Fibroblast of skin of back (primary cell): ENCODE results near the gene TRAPPC3L.

Source experiments
- DNase-seq: peaks from one replicate; pipeline ENCODE4 v3.0.0-alpha.2; 2013

TRAPPC3L gene

DNA sequence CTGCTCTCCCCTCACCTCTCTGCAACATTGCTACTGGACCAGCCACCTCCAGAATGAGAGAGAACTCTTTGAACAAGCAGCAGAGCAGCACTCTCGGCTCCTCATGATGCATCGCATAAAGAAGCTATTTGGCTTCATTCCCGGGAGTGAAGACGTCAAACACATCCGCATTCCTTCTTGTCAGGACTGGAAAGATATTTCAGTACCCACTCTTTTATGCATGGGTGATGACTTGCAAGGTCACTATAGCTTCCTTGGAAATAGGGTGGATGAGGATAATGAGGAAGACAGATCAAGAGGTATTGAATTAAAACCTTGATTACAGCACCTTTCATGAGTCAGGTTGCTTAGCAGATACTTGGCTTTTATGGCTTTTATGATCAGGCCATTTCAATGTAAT, 12.4 kb upstream of the TRAPPC3L start:
- peak; percentile 97 for DNase-seq

DNA sequence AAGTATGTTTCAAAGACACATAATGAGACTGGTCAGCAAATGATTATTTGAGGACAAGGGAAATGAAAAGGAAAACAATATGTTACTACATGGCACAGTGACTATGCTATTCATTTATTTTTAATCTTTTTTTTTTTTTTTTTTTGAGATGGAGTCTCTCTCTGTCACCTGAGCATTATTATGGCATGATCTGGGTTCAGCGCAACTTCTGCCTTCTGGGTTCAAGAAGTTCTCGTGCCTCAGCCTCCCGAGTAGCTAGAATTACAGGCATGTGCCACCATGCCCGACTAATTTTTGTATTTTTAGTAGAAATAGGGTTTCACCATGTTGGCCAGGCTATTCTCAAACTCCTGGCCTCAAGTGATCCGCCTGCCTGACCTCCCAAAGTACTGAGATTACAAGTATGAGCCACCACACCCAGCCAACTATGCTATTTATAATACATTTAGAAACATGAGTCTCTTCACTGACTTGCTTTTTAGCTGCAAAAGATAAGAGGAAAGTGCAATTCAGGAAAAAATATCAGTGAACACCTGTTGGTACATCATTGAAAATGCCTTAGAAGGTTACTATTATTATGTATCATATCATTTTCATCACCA, 11.4 kb upstream of the TRAPPC3L start:
- DNase-seq, result no peak

DNA sequence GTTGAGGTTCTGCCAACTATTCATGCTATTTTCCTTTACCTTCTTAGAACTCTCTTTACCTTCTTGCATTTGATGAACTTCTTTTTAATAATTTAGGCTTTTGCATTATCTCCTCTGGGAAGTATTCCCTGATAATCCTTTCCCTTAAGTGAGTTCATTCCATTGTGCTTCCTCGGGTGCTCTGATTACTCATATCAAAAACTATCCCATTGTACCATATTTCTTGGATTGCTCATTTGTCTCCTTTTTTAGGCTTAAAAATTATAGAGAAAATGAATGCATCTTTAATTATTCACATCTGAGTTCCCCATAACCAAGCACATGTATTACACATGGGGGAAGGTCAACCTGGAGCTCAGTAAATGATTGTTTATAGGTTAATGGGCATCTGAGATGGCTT, 10.6 kb upstream of the TRAPPC3L start:
- DNase-seq, result peak; percentile 88

DNA sequence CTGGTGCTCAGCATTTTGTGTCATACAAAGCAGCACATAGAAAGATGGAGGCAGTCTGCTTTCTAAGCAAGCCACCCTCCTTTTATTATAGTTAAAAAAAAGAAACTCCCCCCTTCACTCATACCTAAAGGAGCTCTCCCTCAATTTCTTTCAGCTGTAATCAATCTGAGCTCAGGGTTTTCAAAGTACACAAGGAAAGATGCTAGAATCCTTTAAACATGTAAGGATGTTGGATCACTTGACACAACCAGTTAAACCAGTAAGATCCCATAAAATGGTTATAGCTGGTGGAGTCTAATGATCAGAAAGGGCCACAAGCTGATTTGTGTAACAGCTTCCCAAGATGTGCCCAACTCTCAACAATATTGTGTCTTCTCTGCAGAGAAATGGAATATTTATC, 8.0 kb upstream of the TRAPPC3L start, which contains the start of gene CALHM4:
CALHM4 (plus strand) TSS at position 301 of the 400 bp plus-strand sequence; CDS start at position 344, 43 bp downstream.
- no peak for DNase-seq

DNA sequence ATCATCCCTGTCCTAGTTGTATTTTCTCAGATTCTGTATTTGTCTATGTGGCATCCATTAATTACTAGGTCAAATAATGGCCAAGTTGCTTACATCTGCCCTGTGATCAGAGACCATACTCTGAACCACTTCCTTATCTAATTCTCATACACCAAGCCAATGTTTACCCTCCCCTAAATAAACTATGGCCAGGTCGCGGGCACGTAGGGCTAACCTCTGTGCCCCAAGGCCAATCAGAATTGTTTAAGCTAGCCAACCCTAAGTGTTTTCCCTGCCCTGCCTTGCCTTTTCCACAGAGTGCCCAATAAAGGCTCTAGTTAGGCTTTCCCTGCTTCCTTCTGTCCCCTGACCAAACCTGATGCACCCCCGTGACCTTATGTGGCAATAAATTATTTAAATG, 5.3 kb upstream of the TRAPPC3L start:
- no peak for DNase-seq

DNA sequence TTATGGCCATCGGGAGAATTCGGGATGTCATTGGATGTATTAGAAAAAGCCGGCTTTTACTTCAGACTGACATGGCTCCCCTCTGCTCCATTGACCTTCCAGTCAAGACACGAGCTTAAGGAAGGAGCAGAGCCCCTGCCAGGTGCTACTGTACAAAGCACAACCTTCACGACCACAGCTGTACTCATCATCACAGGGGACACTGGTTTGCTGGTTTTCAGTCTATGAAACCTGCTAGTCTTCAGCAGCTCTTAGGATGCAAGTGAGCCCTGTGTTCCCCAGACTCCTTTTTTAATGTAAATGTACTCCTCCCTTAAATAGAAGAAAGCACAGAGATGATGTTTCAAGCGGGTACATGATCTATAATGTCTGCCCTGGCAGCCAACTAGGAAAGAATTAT, 1.9 kb upstream of the TRAPPC3L start:
- no peak for DNase-seq

DNA sequence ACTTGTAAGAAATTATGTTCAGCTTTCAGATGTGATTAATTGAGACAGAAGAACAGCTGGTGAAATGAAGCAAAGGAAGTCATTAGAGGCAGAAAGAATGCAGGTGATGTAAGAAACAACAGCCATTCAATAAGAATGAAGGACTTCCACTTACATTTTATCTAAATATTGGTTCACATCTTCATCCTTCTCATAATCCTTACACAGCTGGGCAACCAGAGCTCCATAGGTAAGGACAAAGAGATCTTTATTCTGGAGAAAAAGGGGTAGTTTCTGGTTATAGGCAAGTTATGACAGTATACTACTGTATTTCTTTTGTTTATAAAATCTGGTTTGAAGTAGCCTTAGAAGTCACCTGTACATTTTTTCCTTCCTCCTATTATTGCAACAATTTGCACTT, 2.3 kb downstream of the TRAPPC3L start:
- DNase-seq, result no peak

DNA sequence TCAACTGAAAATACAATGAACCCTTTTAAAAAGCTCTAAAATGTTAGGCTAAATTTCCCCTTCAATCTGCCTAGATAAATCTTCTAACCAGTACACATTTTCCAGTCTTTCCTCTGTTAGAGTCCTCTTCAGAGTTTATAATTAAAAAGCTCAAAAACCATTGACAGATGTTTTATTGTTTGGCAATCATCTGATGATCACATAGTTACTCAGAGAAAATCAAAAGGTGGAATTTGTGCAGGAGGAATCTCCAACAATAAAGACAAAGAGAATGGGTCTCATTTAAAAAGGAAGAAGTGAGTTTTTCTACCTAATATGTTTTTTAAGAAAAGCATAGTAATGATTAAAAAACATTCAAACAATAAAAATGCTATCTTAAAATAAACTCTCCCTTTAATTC, 3.1 kb downstream of the TRAPPC3L start:
- DNase-seq, result no peak

DNA sequence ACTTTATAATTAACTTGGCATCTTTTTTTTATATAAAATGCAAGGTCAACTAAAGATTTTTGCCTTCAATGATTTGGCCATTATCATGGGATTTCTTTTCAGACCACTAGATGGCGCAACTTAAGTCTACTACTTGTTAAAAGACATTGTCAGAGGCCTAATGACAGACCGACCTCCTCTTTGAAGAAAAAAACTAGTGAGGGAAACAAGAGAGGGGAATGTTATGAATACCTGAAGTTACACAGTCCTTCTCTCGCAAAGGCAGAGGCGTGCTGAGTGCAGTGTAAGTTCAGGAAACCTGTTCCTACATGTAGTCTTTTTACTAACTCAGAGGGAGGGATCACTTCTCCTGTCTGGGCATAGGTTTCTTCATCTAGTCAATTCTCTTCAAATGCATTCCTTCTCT, 9.3 kb downstream of the TRAPPC3L start:
- DNase-seq, result peak; percentile 72

DNA sequence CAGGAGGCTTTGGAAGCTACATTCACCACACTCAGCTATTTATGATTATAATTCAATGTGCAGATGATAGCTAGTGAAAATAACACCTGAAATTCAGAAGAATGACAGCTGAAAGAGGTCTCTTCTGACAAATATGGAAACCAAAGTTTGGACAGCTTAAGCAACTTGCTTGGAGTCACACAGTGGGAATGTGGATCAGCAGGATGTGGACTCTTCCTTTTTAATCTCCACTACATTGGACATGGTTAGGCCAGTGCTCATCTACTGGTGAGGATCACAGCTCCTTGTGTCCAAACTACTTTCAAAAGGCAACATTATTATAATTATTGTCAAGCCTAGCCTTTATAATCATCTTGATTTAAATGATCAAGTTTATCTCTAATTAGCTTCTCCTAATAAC, 10.4 kb downstream of the TRAPPC3L start:
- DNase-seq, result peak; percentile 30

DNA sequence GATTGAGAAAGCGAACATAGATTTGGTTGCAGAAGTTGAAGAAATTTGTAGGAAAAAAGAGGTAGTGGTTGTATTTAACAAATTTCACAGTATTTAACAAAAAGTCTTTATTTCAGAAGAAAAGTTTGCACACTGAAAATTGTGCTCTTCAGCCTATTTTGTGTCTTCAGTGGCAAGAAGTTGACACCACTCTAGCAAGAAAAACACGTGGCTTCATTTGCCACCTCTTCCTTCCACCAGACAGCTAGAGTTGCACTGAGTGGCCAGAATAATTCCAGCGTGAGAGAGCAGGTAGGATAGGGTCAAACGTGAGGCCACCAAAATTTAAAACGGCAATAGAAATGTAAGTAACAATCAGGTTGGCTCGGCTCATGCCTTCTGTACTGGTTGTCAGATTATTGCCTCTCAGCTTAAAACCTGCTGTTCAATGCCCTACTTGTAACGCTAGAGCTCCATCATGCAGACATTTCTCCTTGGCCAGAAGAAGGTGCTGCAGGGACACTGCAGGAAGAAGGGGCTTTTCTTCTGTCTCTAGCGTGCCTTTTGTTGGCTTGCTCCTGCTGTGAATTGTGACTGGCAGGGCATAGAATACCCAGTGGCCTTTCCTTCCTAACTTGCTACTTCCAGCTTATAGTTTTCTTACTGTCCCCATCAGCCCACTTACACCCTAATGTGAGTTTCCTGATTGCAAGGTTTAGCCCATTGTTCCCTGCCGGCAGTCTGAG, 12.1 kb downstream of the TRAPPC3L start:
- no peak for DNase-seq

DNA sequence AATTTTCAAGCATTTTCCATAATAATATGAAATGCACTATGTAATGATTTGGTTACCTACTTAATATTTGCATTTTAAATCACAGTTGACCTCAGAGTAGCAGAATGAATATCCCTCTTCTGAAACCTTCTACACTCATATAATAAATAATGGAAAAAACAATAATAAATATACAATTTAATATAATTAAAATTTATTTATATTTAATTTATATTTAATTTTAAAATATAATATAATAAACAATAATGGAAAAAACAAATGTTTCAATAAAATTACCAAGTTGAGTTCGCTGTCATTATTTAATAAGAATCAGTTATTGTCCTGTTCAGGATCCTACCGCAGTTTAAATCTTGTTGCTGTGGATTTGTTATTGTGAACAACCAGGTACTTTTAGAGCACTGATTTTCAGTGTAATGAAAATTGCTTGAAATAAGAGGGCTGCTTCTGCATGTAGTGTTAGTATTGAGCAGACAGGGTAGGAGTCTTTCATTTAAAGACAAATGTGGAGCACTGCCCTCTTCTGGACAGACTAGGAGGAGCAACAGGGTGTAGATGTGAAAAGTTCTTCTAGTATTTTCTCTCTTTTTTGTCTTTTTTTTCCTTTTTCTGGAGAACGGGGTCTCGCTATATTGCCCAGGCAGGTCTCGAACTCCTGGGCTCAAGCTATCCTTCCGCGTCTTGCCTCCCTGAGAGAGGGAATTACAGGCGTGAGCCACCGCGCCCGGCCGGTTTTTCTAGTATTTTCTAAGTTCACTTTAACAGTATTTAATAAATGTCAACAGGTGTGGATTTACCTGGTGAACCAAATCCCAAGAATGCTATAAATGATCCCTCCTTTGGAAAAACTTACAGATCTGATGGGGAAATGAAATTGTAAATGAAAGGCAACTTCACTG, 13.6 kb downstream of the TRAPPC3L start:
- DNase-seq, result peak; percentile 70

DNA sequence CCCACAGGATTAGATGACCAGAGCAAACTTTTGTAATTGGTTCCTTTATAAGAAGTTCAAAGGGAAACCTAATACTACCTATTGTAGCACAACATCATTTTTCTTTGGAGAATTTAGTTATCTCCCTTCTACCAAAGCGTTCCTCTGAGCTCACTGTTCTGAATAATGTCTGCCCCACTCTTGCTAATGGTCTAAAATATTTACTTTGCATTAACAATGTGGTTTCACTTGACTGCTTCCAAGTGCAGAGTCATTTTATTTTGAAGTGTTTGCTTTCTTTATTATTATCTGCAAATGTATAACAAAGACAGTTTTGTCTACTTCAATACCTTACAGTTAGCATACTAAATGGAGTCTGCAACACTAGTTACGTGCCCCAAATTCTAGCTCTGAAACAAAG, 15.0 kb downstream of the TRAPPC3L start:
- DNase-seq, result no peak

DNA sequence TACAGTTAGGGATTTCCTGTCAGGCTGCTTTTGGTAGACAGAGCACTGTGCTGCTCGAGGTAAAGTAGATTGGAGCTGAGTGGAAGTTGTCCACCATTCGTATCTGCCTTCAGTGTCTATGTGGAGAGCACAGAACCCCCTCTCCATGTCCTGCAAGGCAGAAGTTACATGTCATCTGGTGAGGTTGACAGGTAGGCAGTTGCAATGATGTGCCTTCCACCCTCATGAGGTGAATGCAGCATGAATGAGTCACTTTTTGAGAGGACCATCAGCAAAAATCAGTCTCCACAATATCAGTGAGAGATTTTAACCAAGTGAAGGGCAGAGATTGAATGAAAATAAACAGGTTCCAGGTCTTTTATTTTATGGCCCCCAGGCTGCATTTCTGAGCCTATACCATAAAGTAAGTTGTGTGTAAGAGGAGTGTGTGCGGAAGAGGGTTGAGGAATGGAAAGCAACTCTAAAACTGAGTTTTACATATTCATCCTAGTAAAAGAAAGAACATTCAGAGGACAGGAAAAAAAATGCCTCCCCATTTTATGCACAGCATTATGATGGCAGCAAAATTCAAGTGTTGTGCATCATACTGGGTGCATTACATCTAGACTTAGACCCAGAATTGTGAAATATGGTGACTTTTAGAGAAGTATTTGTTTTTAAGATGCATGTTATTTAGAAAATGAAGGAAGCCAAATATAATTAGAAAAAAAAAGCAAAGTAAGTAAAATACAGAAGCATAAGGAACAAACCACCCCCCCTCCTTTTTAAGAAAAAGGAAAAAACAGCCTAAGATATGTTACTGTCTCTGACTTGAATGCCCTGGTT, 15.8 kb downstream of the TRAPPC3L start:
- DNase-seq, result no peak

DNA sequence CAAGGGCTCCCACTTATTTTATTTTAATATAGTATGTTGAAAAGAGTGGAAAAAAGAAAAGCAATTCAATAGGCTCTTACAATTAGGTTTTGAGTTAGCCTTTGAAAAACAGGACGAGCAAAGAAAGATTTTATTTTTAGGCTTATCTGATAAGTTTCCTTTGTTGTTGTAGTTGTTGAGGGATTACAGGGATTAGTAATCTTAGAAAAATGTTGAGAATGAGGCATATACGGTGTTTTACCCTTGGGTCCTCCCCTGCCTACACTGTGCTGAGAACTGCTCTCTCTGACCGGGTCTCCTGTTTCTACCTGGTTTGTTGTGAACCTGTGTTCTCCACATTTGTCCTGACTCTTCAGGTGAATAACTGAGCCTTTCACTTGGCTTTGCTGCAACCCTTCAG, 16.7 kb downstream of the TRAPPC3L start:
- DNase-seq, result peak; percentile 46

DNA sequence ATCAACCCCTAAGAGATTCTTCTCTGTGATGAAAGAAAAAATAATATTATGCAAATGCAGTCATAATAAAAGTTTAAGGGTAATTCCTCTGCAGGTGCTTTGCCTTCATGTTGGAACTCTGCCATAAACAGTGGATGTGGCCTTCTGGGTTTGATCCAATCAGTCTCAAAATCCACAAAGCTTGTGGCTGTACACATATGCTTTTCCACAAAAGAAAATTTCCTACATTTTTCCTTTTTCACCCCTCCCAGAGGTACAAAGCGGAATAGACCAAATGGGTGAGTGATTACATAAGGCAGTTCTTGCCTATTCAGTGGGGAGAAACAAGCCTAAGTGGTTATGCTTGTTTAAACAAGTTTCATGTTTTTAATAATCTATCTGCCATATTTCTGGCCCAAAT, 17.4 kb downstream of the TRAPPC3L start:
- no peak for DNase-seq

DNA sequence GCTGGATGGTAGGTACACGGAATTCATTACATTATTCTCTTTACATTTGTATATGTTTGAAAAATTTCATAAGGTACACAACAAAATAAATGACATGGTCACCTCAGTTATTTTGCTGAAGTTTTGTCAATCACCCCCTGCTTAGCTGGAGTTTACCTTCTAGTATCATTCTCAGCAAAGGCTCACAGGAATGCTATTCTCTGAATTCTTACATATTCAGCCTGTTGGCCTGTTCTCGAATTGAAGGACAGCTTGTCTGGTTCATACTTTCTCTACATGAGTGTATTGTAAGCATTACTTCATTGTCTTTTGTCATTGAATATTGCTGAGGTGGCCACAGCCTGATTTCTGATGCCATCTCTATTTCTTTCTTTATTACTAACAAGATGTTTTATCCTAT, 21.2 kb downstream of the TRAPPC3L start:
- DNase-seq, result no peak

DNA sequence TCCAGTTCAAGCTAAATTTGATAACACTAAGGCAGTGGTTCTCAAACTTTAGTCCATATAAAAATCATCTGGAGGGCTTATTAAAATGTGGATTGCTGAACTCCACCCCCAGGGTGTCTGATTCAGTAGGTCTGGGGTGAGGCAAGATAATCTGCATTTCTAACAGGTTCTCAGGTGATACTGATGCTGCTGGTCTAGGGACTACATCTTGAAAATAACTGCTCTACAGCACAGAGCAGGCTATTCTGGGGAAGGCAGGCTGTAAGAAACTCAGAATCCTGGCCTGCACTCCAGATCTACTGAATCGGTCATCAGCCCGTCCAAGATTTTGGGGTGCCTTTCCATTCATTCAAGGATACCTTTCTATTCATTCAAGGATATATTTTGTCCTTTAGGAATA, 22.6 kb downstream of the TRAPPC3L start:
- no peak for DNase-seq

DNA sequence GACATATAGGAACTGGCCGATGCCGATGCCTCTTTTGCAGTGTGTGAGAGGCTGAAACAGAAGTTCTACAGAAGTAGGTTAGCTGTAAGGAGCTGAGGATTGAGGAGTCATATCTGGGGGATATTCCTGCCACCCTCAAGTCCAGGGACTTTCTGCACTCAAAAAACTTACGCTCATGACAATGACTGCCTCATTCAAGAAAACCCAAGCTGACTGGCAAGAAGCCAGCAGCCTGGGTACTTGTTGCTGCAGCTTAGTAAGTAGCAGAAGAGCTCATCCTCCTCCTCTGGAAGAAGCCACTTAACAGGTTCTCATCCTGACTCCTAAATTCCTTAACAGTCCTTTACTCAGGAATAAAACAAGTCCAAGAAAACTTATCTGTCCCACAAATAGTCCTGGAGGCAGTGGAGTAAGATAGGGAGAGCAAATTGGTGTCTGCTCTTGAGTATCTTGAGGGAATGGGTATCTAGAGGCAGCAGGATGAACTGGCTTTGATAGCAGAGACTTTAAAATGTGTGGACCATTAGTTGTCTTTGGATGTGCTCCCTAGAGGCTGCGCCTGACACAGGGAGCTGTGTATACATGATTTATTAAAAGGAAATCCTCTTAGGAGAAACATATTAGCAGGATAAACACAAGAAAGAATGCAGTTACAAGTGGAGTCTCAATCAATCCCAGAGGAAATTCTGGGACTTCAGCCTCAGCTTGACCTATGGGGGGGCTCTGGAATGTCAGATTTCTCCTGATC, 26.7 kb downstream of the TRAPPC3L start:
- no peak for DNase-seq

DNA sequence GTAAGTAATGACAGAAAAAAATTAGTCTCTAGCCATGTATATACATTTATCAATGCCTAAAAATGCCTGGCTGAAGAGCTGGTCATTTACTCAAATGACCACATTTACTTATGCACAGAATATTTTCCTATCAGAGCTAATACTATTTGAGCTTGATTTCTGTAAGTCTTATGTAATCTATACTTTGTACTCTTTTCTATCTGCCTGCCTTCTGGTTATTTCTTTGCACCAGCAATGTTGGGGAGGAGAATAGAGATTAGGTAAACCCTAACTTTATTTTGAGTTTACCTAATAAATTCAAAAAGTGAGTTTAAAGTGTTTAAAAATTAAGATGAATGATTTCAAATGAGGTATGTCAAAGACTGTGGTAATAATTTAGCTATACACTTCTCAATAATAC, 30.3 kb downstream of the TRAPPC3L start:
- DNase-seq, result no peak

DNA sequence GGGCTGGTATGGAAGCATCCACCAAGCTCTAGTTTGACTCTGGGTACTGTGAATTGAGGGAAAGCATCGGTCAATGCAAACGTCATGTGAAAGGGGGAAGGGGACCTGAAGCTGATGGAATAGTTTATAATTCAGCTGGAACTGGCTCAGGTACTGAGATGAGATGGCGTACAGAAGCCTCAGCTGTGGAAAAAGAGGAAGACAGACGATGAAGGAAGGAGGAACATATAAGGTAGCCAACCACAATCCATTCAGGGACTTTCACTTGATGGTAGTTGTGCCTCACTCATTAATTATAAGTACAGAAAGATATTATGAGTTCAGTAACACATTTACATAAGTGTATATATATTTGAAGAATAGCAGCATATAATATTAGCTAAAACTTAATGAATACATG, 31.4 kb downstream of the TRAPPC3L start:
- DNase-seq, result no peak
